Activated B cell treated with CpG ODN at 0.5 μM for 24 hours (primary cell): Measurements from ENCODE around the gene CPEB3. TPM values are rescaled to one million over a fixed set of nuclear protein-coding genes. Genes with fewer than 3 reads are reported as not detected.

Source experiments
- ATAC-seq: fragments of 200-7000 bp; cut with Tn5 transposase; one replicate; pipeline ENCODE4 v1.10.0; 2021; ENCODE audit warnings: low read depth, mild to moderate bottlenecking, moderate library complexity
- CTCF ChIA-PET: fragments of 350-600 bp; sonication (Branson Sonifier 250); formaldehyde crosslinking; loops from one replicate; lab custom pipeline; 2021; ENCODE audit warnings: antibody characterized with exemption; lab: Charles Lee
- POLR2A ChIA-PET: fragments of 350-600 bp; sonication (Branson Sonifier 250); formaldehyde crosslinking; loops from one replicate; lab custom pipeline; 2021; ENCODE audit warnings: antibody characterized with exemption; lab: Charles Lee
- DNase-seq: peaks from one replicate; pipeline ENCODE4 v3.0.0; 2022
- H3K27ac Mint-ChIP-seq: one replicate; pipeline ENCODE4 v1.8.0; 2020; ENCODE audit warnings: mixed read lengths
- H3K27me3 Mint-ChIP-seq: one replicate; pipeline ENCODE4 v1.8.0; 2021; ENCODE audit warnings: mixed read lengths
- H3K36me3 Mint-ChIP-seq: one replicate; pipeline ENCODE4 v1.8.0; 2021; ENCODE audit warnings: low read depth, mixed read lengths
- H3K4me1 Mint-ChIP-seq: one replicate; pipeline ENCODE4 v1.8.0; 2021; ENCODE audit warnings: mixed read lengths
- H3K4me3 Mint-ChIP-seq: one replicate; pipeline ENCODE4 v1.8.0; 2020; ENCODE audit warnings: mild to moderate bottlenecking, mixed read lengths
- H3K9me3 Mint-ChIP-seq: one replicate; pipeline ENCODE4 v1.8.0; 2020; ENCODE audit warnings: mixed read lengths
- CTCF ChIP-seq: fragments of 200-600 bp; IDR thresholded peaks from one replicate; pipeline ENCODE4 v1.8.0; 2022; ENCODE audit warnings: antibody characterized with exemption, mild to moderate bottlenecking
- intact Hi-C: fragments of 100-400 bp; cut with micrococcal nuclease; formaldehyde crosslinking; loops from one replicate; pipeline ENCODE4 v1.15.1; 2024
- total RNA-seq: library from RNA; stranded (reverse); gene quantifications from 2 replicates; pipeline ENCODE4 v1.2.3, GENCODE V29; 2022

Gene CPEB3
- total RNA-seq, 1 donor from 2014 or later, result 2.5 TPM

DNA sequence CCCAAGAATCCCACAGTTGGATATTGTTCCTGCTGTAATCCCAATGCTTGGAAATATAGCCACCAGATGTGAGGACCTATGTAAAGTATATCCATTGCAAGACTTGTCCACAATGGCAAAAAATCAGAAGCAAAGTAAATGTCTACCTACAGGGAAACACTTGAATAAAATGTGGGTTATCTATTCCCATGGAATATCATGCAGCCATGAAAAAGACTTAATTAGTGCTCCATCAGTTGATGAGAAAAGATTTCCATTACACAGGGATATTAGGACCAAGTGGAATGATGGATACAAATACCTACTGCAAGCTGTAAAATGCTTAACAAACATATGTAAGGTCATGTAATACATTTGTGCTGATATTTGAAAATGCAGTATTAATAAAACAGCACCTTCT, 236.1 kb downstream of the CPEB3 start:
- Mint-ChIP-seq H3K4me3 (no peak overlapping the region), H3K27me3 (no peaks in the 10 kb centered on the region), H3K27ac (no peak overlapping the region), H3K9me3 (no peaks in the 10 kb centered on the region), H3K36me3 (peaks cover 27% of the 10 kb centered on the region), H3K4me1 (no peaks in the 10 kb centered on the region)
- POLR2A ChIA-PET, result no interaction called here
- DNase-seq (no peak), ATAC-seq (no peak)
- TF ChIP-seq CTCF, result no peak
- intact Hi-C loops, result no loop called here
- CTCF ChIA-PET, result no interaction called here

DNA sequence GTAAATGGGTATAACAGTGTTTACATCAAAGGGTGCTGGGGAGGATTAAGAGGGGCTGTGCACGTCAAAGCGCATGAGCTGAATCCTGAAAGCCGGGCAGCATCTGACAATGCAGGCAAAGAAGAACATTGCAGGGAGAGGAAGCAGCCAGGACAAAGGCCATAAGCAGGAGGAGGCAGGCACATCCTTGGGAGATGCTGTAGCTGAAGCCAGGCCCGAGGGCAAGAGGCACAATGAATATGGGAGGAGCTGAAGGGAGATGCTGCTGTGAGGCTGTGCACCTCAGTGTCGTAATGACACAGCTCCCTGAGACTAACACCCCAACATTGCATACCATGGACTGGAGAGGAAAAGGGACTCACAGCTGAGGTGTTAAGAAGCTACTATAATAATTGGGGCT, 238.1 kb downstream of the CPEB3 start:
- no peaks in the 10 kb centered on the region for H3K9me3 Mint-ChIP-seq
- peaks cover 9% of the 10 kb centered on the region for H3K4me1 Mint-ChIP-seq
- ATAC-seq (no peak), DNase-seq (no peak)
- H3K36me3 Mint-ChIP-seq, result peaks cover 25% of the 10 kb centered on the region
- no peak for TF ChIP-seq CTCF
- ChIA-PET POLR2A (no interaction called here), CTCF (no interaction called here)
- no peak overlapping the region for H3K27ac Mint-ChIP-seq
- intact Hi-C loops, result no loop called here
- H3K27me3 Mint-ChIP-seq, result no peaks in the 10 kb centered on the region
- no peak overlapping the region for H3K4me3 Mint-ChIP-seq

DNA sequence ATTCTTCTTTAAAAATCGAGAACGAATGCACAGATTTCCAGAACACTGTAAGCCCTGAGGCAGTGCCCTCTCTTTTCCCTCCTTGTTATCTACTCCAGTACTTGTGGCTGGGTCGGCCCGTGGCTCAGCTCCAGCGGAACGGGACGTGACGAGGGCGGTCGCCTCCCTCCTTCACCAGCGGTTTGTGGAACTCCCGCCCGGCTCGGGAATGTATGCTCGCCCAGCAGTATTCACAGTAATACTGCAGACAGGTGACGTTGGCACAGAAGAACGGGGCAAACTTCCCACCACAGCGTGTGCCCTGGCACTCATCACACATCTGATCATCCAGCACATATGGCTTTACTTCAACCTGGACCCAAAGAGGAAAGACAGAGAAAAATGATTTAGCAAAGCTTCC, 238.8 kb downstream of the CPEB3 start:
- DNase-seq (no peak), ATAC-seq (no peak)
- Mint-ChIP-seq H3K27ac (no peak overlapping the region), H3K9me3 (no peaks in the 10 kb centered on the region), H3K4me3 (no peak overlapping the region), H3K36me3 (peaks cover 25% of the 10 kb centered on the region), H3K4me1 (peaks cover 11% of the 10 kb centered on the region), H3K27me3 (no peaks in the 10 kb centered on the region)
- intact Hi-C loops, result no loop called here
- no peak for TF ChIP-seq CTCF
- POLR2A ChIA-PET, result no interaction called here
- CTCF ChIA-PET, result no interaction called here

DNA sequence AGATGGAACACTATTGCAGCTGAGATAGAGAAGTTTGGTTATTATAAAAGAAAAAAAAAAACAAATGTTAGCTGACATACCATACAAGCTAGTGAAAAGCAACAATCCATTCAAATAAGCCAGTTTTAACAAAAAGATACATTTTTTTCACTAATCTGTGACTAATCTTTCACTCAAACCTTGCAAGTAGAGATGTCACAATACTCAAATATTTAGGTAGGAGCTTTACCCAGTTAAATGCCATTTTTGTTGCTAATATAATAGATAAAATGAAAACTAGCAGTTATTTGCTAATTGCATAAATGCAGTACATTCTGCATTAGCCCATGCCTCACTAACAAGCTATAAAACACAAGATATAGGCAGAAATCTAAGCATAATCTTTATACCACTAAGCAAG, 243.7 kb downstream of the CPEB3 start:
- TF ChIP-seq CTCF, result no peak
- ATAC-seq (no peak), DNase-seq (no peak)
- Mint-ChIP-seq H3K27me3 (no peaks in the 10 kb centered on the region), H3K4me1 (peaks cover 11% of the 10 kb centered on the region), H3K9me3 (no peaks in the 10 kb centered on the region), H3K4me3 (no peak overlapping the region), H3K36me3 (peaks cover 8% of the 10 kb centered on the region), H3K27ac (no peak overlapping the region)
- ChIA-PET POLR2A (interaction anchor here (0.5 kb wide), 1 partner anchor 44 kb away, joined by 7 read pairs; no protein-coding TSS in a partner anchor), CTCF (interaction anchor here (0.6 kb wide), 1 partner anchor 531 kb away, joined by 5 read pairs; no protein-coding TSS in a partner anchor)
- intact Hi-C loops, result no loop called here

GRCh38 chr10:92045641-92046106, 245.2 kb downstream of the CPEB3 start:
- Mint-ChIP-seq H3K27me3 (no peaks in the 10 kb centered on the region), H3K4me3 (no peak overlapping the region), H3K9me3 (no peaks in the 10 kb centered on the region), H3K4me1 (peaks cover 11% of the 10 kb centered on the region), H3K27ac (no peak overlapping the region), H3K36me3 (no peaks in the 10 kb centered on the region)
- intact Hi-C loops, result no loop called here
- no peak for TF ChIP-seq CTCF
- CTCF ChIA-PET, result no interaction called here
- POLR2A ChIA-PET, result no interaction called here
- no peak for DNase-seq
- no peak for ATAC-seq
